ENCODE results near the gene RIOK1.

RIOK1 gene

GRCh38 chr6:7410851-7411250 is 21.2 kb downstream of the RIOK1 start:
- no peak for DNase-seq

GRCh38 chr6:7411328-7411727 is 21.7 kb downstream of the RIOK1 start:
- no peak for DNase-seq

GRCh38 chr6:7413151-7413823 is 23.7 kb downstream of the RIOK1 start:
- DNase-seq, result no peak

GRCh38 chr6:7414811-7415210 is 25.2 kb downstream of the RIOK1 start:
- no peak for DNase-seq

- DNase-seq, result no peak
Observed at GRCh38 chr6:7417684-7418083, 28.1 kb downstream of the RIOK1 start.

- no peak for DNase-seq
Observed at GRCh38 chr6:7418238-7418905, 28.8 kb downstream of the RIOK1 start.

GRCh38 chr6:7419065-7419464 is 29.5 kb downstream of the RIOK1 start:
- DNase-seq, result no peak

GRCh38 chr6:7421066-7421465 is 31.5 kb downstream of the RIOK1 start:
- DNase-seq, result no peak

- no peak for DNase-seq
Observed at GRCh38 chr6:7424058-7424457, 34.5 kb downstream of the RIOK1 start.

GRCh38 chr6:7424967-7425807 is 35.6 kb downstream of the RIOK1 start:
- DNase-seq, result no peak

- no peak for DNase-seq
Observed at GRCh38 chr6:7425808-7426190, 36.2 kb downstream of the RIOK1 start.

- DNase-seq, result no peak
Observed at GRCh38 chr6:7426447-7427169, 37.0 kb downstream of the RIOK1 start.

GRCh38 chr6:7431313-7431673 is 41.7 kb downstream of the RIOK1 start:
- DNase-seq, result no peak

GRCh38 chr6:7431674-7432390 is 42.2 kb downstream of the RIOK1 start:
- no peak for DNase-seq

- no peak for DNase-seq
Observed at GRCh38 chr6:7432391-7433120, 42.9 kb downstream of the RIOK1 start.

GRCh38 chr6:7433121-7433617 is 43.6 kb downstream of the RIOK1 start:
- no peak for DNase-seq

GRCh38 chr6:7434672-7435071 is 45.1 kb downstream of the RIOK1 start:
- no peak for DNase-seq

GRCh38 chr6:7438011-7438410 is 48.4 kb downstream of the RIOK1 start:
- DNase-seq, result no peak

- no peak for DNase-seq
Observed at GRCh38 chr6:7439228-7439627, 49.6 kb downstream of the RIOK1 start.

- DNase-seq, result no peak
Observed at GRCh38 chr6:7440476-7440875, 50.9 kb downstream of the RIOK1 start.

GRCh38 chr6:7441048-7441775 is 51.6 kb downstream of the RIOK1 start:
- no peak for DNase-seq
